K562 (cell line): ENCODE measurements around the gene RMND5B. TPM values are rescaled to one million over a fixed set of nuclear protein-coding genes. Genes with fewer than 3 reads are reported as not detected.

Source experiments
- CGGBP1 ChIP-seq: fragments of 250-450 bp; sonication (Bioruptor Pico); IDR thresholded peaks from 2 replicates; pipeline ENCODE4 v1.9.0; 2021; ENCODE audit warnings: mild to moderate bottlenecking
- CTCF ChIP-seq, 3 experiments: IDR thresholded peaks in 2 of 3; conservative IDR thresholded peaks in 1 of 3; 2 replicates each; pipeline ENCODE4 v1.5.1; 2011 to 2012; ENCODE audit warnings: low read length in 3 of 3, mild to moderate bottlenecking in 3 of 3, control low read depth in 2 of 3, improper control_type of control experiment in 1 of 3, inconsistent platforms in 1 of 3, low read depth in 1 of 3, mixed read lengths in 1 of 3, moderate library complexity in 1 of 3; ENCODE audit not compliant: insufficient read depth in 2 of 3
- HOXB6 ChIP-seq: fragments of 250-450 bp; sonication (Bioruptor Pico); IDR thresholded peaks from 2 replicates; pipeline ENCODE4 v1.5.1; 2022; ENCODE audit warnings: mild to moderate bottlenecking, borderline replicate concordance
- KLF16 ChIP-seq: IDR thresholded peaks from 2 replicates; pipeline ENCODE4 v1.6.1; 2016; ENCODE audit warnings: antibody characterized with exemption
- MEIS2 ChIP-seq: fragments of 450-650 bp; IDR thresholded peaks from 2 replicates; pipeline ENCODE4 v1.6.1; 2014; ENCODE audit warnings: mild to moderate bottlenecking; ENCODE audit not compliant: partially characterized antibody
- NFE2 ChIP-seq: IDR thresholded peaks from 2 replicates; pipeline ENCODE4 v1.6.1; 2014; ENCODE audit warnings: antibody characterized with exemption, low read depth
- NR3C1 ChIP-seq: sonication (generic); formaldehyde crosslinking; IDR thresholded peaks from 2 replicates; pipeline ENCODE4 v1.8.1; 2022; ENCODE audit warnings: missing genetic modification reagents
- RAD21 ChIP-seq, 2 experiments: fragments of 250-450 bp in 1 of 2; fragments of 450-650 bp in 1 of 2; sonication (Bioruptor Pico) in 1 of 2; formaldehyde crosslinking in 1 of 2; IDR thresholded peaks in 1 of 2; conservative IDR thresholded peaks in 1 of 2; 2 replicates each; pipeline versions ENCODE4 v1.4.0 to v1.8.0; 2020 to 2022; ENCODE audit warnings: mild to moderate bottlenecking in 2 of 2, moderate library complexity in 1 of 2
- RB1 ChIP-seq: fragments of 450-650 bp; IDR thresholded peaks from 2 replicates; pipeline ENCODE4 v1.6.1; 2017; ENCODE audit warnings: low read depth, mild to moderate bottlenecking
- TBL1XR1 ChIP-seq, 2 experiments: IDR thresholded peaks; 2 replicates each; pipeline ENCODE4 v1.6.1; 2012; ENCODE audit warnings: improper control_type of control experiment in 2 of 2, low read length in 2 of 2, mild to moderate bottlenecking in 1 of 2
- TRIM24 ChIP-seq, 2 experiments: fragments of 450-650 bp; IDR thresholded peaks; 2 replicates each; pipeline ENCODE4 v1.6.1; 2016
- YY1 ChIP-seq, 3 experiments: IDR thresholded peaks; 2 replicates each; pipeline ENCODE4 v1.6.1; 2011; ENCODE audit warnings: low read length in 2 of 3, mild to moderate bottlenecking in 2 of 3, moderate library complexity in 2 of 3, borderline replicate concordance in 1 of 3, control low read depth in 1 of 3, low read depth in 1 of 3; ENCODE audit not compliant: insufficient read depth in 3 of 3, insufficient replicate concordance in 2 of 3, control insufficient read depth in 1 of 3, insufficient read length in 1 of 3; ENCODE audit errors: extremely low read depth in 1 of 3
- ZNF140 ChIP-seq: fragments of 250-450 bp; sonication (Bioruptor Pico); IDR thresholded peaks from 2 replicates; pipeline ENCODE4 v1.8.0; 2021; ENCODE audit warnings: moderate library complexity, mild to moderate bottlenecking, inconsistent platforms
- ZNF316 ChIP-seq: fragments of 450-650 bp; IDR thresholded peaks from 2 replicates; pipeline ENCODE4 v1.6.1; 2016
- ZNF395 ChIP-seq: fragments of 200-800 bp; sonication (Bioruptor generic); IDR thresholded peaks from 2 replicates; pipeline ENCODE4 v1.6.1; 2017; ENCODE audit warnings: missing genetic modification characterization, missing compliant biosample characterization
- ZNF436 ChIP-seq: fragments of 250-450, 450-650 bp; sonication (Bioruptor Pico); formaldehyde crosslinking; IDR thresholded peaks from 2 replicates; pipeline ENCODE4 v1.7.0; 2020; ENCODE audit warnings: mild to moderate bottlenecking
- ZNF77 ChIP-seq: fragments of 250-450 bp; sonication (Bioruptor Pico); IDR thresholded peaks from 2 replicates; pipeline ENCODE4 v1.5.0; 2020
- polyA plus RNA-seq, 8 experiments: library from polyadenylated mRNA; depleted of rRNA in 4 of 8; stranded (reverse) in 5 of 8; unstranded in 3 of 8; fragments of >200 nt; fragmentation: Nextera tagmentation in 2 of 8; fragmentation: Illumina TruSeq in 1 of 8; extraction: Ambion mirVana in 2 of 8; extraction: Trizol in 1 of 8; gene quantifications; 2 replicates each; pipeline versions ENCODE4 v1.2.1 to v1.2.3, GENCODE V29; 2011 to 2014; ENCODE audit warnings: inconsistent platforms in 1 of 8, missing spikeins in 1 of 8
- total RNA-seq, 7 experiments: library from RNA; depleted of rRNA in 6 of 7; stranded (reverse); fragments of >200 nt in 6 of 7; fragmentation: Illumina TruSeq in 2 of 7; extraction: Trizol in 2 of 7; gene quantifications; 2 replicates each; pipeline versions ENCODE4 v1.2.1 to v1.2.3, GENCODE V29; 2011 to 2021; ENCODE audit warnings: low replicate concordance in 1 of 7
- TF ChIP-seq, protein P1 (sequence below): sonication (generic); formaldehyde crosslinking; IDR thresholded peaks from 2 replicates; pipeline ENCODE4 v1.8.1; 2023; ENCODE audit warnings: mild to moderate bottlenecking, missing genetic modification reagents
- TF ChIP-seq, protein P2 (sequence below): IDR thresholded peaks from 2 replicates; pipeline ENCODE4 v1.6.1; 2011; ENCODE audit warnings: borderline replicate concordance, low read depth, mild to moderate bottlenecking, moderate library complexity, low read length; ENCODE audit not compliant: insufficient read depth, poor library complexity, severe bottlenecking

RMND5B gene
- total and polyA plus RNA-seq, 9 of the 15 experiments (the other 6 are each of a cell fraction or from before 2014, with no cell fraction given), result 2.6 to 57.0 (median 28.3) TPM

DNA sequence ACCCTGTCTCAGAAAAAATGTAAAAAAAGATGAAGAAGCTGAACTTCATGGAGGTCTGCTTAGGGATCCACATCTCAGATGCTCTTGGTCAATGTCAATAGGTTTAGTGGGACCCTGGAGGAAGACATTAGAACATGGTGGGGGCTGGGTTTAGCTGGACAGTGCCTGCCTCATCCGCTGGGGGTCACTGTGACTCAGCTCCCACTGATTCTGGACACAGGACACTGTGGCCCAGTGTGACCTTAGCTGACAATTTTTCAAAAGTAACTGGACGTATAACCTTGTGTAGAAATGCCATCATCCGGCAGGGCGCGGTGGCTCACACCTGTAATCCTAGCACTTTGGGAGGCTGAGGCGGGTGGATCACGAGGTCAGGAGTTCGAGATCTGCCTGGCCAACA lies 66.2 kb downstream of the RMND5B start (continued):
- TF ChIP-seq YY1 (IDR thresholded peaks at IDR 0.05; ENCODE audit: borderline replicate concordance in 1 of 3, control insufficient read depth in 1 of 3, extremely low read depth in 1 of 3, insufficient read depth in 3 of 3, insufficient read length in 1 of 3, insufficient replicate concordance in 2 of 3, low read depth in 1 of 3, low read length in 2 of 3), result peak in 1 of 3 experiments; percentile 17
- no peak for TF ChIP-seq TBL1XR1 (IDR thresholded peaks at IDR 0.05; ENCODE audit: low read length in 2 of 2)
- TF ChIP-seq, protein P1, sequence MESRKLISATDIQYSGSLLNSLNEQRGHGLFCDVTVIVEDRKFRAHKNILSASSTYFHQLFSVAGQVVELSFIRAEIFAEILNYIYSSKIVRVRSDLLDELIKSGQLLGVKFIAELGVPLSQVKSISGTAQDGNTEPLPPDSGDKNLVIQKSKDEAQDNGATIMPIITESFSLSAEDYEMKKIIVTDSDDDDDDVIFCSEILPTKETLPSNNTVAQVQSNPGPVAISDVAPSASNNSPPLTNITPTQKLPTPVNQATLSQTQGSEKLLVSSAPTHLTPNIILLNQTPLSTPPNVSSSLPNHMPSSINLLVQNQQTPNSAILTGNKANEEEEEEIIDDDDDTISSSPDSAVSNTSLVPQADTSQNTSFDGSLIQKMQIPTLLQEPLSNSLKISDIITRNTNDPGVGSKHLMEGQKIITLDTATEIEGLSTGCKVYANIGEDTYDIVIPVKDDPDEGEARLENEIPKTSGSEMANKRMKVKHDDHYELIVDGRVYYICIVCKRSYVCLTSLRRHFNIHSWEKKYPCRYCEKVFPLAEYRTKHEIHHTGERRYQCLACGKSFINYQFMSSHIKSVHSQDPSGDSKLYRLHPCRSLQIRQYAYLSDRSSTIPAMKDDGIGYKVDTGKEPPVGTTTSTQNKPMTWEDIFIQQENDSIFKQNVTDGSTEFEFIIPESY (CRISPR knock-in tag), result no peak
- no peak for TF ChIP-seq NR3C1
- TF ChIP-seq ZNF395 (CRISPR knock-in tag), result no peak
- TF ChIP-seq RB1, result peak; percentile 27; the same call in 1 of the 2 replicates
- TF ChIP-seq, protein P2, sequence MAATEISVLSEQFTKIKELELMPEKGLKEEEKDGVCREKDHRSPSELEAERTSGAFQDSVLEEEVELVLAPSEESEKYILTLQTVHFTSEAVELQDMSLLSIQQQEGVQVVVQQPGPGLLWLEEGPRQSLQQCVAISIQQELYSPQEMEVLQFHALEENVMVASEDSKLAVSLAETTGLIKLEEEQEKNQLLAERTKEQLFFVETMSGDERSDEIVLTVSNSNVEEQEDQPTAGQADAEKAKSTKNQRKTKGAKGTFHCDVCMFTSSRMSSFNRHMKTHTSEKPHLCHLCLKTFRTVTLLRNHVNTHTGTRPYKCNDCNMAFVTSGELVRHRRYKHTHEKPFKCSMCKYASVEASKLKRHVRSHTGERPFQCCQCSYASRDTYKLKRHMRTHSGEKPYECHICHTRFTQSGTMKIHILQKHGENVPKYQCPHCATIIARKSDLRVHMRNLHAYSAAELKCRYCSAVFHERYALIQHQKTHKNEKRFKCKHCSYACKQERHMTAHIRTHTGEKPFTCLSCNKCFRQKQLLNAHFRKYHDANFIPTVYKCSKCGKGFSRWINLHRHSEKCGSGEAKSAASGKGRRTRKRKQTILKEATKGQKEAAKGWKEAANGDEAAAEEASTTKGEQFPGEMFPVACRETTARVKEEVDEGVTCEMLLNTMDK, result peak; percentile 66
- no peak for TF ChIP-seq ZNF77 (CRISPR knock-in tag)
- TF ChIP-seq ZNF140 (CRISPR knock-in tag), result no peak
- TF ChIP-seq CGGBP1 (CRISPR knock-in tag), result no peak
- TF ChIP-seq NFE2, result 0 out of 2 replicates have a peak, but pooled peaks have one; percentile 26
- TF ChIP-seq ZNF316, result no peak
- TF ChIP-seq ZNF436 (CRISPR knock-in tag), result no peak
- no peak for TF ChIP-seq TRIM24 (IDR thresholded peaks at IDR 0.05)
- TF ChIP-seq CTCF (IDR thresholded peaks at IDR 0.05 in 2 of 3, conservative IDR thresholded peaks at IDR 0.05 in 1 of 3; ENCODE audit: insufficient read depth in 2 of 3, low read depth in 1 of 3, low read length in 3 of 3), result peak; percentile 71 to 85 (median 72)
- TF ChIP-seq RAD21 (CRISPR knock-in tag; conservative IDR thresholded peaks at IDR 0.05 in 1 of 2, IDR thresholded peaks at IDR 0.05 in 1 of 2), result peak in 1 of 2 experiments; percentile 60; a peak in 2 of 4 replicates
- TF ChIP-seq KLF16, result peak; percentile 31; the same call in 1 of the 2 replicates
- TF ChIP-seq MEIS2, result peak; percentile 23
- no peak for TF ChIP-seq HOXB6
